ENCODE results near the gene MMS19. TPM values are rescaled to one million over a fixed set of nuclear protein-coding genes. Genes with fewer than 3 reads are reported as not detected.

Gene MMS19
- total RNA-seq, 1 experiment from 2014 or later = 83.3 TPM

DNA sequence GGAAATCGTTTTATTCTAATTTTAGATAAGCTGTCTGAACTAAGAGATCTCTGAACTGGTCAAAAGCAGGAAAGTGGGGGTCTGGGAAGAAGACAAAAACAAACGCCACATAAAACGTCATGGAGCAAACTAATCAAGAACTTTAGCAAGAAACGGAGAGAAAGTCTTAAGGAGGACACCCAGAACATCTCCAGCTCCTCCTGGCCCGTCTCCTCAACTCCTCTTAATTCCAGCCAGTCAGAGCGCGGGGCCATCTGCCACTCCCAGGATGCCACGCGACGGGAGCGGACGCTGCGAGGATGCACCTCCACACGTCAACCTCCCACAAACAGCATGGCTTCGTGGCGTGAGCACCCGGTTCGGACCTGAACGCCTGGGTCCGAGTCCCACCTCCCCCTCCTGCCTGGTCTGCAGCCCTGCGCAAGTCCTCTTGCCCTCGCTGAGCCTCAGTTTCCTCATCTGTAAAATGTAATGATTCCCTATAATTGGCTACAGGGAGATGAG lies 598 bp downstream of the MMS19 start:
- BruUV-seq (replicated peaks) = no TSS peak
- Histone ChIP-seq H3K27ac (ENCODE audit: low read length) (peak overlapping the region; percentile 93), H3K4me1 (ENCODE audit: control insufficient read depth, insufficient read depth, low read length) (peaks cover 46% of the 10 kb centered on the region), H3K9me3 (ENCODE audit: control insufficient read depth, insufficient read depth, low read depth, low read length) (no peaks in the 10 kb centered on the region), H3K4me3 (ENCODE audit: low read depth in 2 of 2, low read length in 2 of 2) (peak overlapping the region; percentile 93 to 99), H3K27me3 (ENCODE audit: control insufficient read depth, insufficient read depth, low read length) (no peaks in the 10 kb centered on the region), H3K36me3 (ENCODE audit: control insufficient read depth, insufficient read depth, low read length) (no peaks in the 10 kb centered on the region; the same call in 1 of the 2 replicates)
- intact Hi-C loops (cut with micrococcal nuclease; ENCODE audit: unreplicated experiment) (loop anchor here (5.0 kb wide), 1 partner anchor 45 kb away; no protein-coding TSS in a partner anchor), in situ Hi-C loops (cut with HindIII; ENCODE audit: low pct_unique_long_range_greater_than_20kb, low sequenced_read_pairs) (no loop called here)
- no peak for TF ChIP-seq TCF7L2 (IDR thresholded peaks at IDR 0.05; ENCODE audit: low read depth, low read length)
- TF ChIP-seq, protein P1, sequence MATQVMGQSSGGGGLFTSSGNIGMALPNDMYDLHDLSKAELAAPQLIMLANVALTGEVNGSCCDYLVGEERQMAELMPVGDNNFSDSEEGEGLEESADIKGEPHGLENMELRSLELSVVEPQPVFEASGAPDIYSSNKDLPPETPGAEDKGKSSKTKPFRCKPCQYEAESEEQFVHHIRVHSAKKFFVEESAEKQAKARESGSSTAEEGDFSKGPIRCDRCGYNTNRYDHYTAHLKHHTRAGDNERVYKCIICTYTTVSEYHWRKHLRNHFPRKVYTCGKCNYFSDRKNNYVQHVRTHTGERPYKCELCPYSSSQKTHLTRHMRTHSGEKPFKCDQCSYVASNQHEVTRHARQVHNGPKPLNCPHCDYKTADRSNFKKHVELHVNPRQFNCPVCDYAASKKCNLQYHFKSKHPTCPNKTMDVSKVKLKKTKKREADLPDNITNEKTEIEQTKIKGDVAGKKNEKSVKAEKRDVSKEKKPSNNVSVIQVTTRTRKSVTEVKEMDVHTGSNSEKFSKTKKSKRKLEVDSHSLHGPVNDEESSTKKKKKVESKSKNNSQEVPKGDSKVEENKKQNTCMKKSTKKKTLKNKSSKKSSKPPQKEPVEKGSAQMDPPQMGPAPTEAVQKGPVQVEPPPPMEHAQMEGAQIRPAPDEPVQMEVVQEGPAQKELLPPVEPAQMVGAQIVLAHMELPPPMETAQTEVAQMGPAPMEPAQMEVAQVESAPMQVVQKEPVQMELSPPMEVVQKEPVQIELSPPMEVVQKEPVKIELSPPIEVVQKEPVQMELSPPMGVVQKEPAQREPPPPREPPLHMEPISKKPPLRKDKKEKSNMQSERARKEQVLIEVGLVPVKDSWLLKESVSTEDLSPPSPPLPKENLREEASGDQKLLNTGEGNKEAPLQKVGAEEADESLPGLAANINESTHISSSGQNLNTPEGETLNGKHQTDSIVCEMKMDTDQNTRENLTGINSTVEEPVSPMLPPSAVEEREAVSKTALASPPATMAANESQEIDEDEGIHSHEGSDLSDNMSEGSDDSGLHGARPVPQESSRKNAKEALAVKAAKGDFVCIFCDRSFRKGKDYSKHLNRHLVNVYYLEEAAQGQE (IDR thresholded peaks at IDR 0.05; ENCODE audit: insufficient read depth in 1 of 2, low read depth in 2 of 2, low read length in 1 of 2) = no peak
- TF ChIP-seq SIN3A (IDR thresholded peaks at IDR 0.05; ENCODE audit: borderline replicate concordance, insufficient read depth, low read depth, low read length) = peak; percentile 77; the same call in 1 of the 2 replicates
- peak; percentile 79 for TF ChIP-seq POLR2AphosphoS5 (IDR thresholded peaks at IDR 0.05; ENCODE audit: low read depth, low read length)
- TF ChIP-seq, protein P2, sequence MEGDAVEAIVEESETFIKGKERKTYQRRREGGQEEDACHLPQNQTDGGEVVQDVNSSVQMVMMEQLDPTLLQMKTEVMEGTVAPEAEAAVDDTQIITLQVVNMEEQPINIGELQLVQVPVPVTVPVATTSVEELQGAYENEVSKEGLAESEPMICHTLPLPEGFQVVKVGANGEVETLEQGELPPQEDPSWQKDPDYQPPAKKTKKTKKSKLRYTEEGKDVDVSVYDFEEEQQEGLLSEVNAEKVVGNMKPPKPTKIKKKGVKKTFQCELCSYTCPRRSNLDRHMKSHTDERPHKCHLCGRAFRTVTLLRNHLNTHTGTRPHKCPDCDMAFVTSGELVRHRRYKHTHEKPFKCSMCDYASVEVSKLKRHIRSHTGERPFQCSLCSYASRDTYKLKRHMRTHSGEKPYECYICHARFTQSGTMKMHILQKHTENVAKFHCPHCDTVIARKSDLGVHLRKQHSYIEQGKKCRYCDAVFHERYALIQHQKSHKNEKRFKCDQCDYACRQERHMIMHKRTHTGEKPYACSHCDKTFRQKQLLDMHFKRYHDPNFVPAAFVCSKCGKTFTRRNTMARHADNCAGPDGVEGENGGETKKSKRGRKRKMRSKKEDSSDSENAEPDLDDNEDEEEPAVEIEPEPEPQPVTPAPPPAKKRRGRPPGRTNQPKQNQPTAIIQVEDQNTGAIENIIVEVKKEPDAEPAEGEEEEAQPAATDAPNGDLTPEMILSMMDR (IDR thresholded peaks at IDR 0.05) = no peak
- CTCF ChIA-PET = interaction anchor here (0.6 to 0.8 kb wide), 2 partner anchors 55 to 85 kb away, joined by 4 to 6 read pairs; no protein-coding TSS in a partner anchor
- ATAC-seq (peak; percentile 68), DNase-seq (ENCODE audit: low read depth, low spot score) (no peak)
- POLR2A ChIA-PET = no interaction called here

DNA sequence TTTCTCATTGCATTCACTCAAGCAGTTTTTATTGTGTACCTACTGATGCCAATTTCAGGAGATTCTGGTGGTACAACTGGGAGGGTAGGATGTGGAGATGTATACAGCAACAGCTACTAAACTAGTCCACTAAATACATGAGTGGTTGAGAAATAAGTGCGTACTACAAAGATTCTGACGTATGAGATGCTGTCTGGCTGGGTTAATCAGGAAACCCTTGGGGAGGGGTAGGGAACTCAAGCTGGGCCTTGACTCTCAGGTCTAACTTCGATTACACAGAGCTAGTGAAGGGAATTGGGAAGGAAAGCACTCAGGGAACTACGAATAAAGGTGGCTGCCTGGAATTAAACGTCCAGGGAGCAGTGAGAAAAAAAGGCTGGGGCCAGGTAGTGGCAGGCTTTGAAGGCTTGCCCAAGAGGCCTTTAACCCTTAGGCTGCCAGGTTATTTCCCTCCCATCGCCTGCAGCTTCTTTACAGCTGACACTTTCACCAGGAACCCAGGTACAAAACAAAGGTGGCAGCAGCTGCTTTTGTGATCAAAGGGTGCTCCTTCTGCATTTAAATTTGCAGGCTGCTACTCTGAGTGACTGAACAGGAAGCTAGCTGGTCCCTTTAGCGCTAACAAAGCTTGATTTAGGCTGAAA lies 3.2 kb downstream of the MMS19 start:
- POLR2A ChIA-PET = interaction anchor here (0.5 to 0.6 kb wide), 2 partner anchors 38 to 59 kb away, joined by 3 to 5 read pairs; no protein-coding TSS in a partner anchor
- no peak for ATAC-seq
- TF ChIP-seq, protein P1 (IDR thresholded peaks at IDR 0.05; ENCODE audit: insufficient read depth in 1 of 2, low read depth in 2 of 2, low read length in 1 of 2) = no peak

More for the DNA sequence above, 3.2 kb downstream of the MMS19 start:
- Histone ChIP-seq H3K4me3 (ENCODE audit: low read depth in 2 of 2, low read length in 2 of 2) (no peak overlapping the region), H3K27ac (ENCODE audit: low read length) (peak overlapping the region; percentile 50; the same call in 1 of the 2 replicates), H3K27me3 (ENCODE audit: control insufficient read depth, insufficient read depth, low read length) (no peaks in the 10 kb centered on the region), H3K4me1 (ENCODE audit: control insufficient read depth, insufficient read depth, low read length) (peaks cover 36% of the 10 kb centered on the region), H3K9me3 (ENCODE audit: control insufficient read depth, insufficient read depth, low read depth, low read length) (no peaks in the 10 kb centered on the region), H3K36me3 (ENCODE audit: control insufficient read depth, insufficient read depth, low read length) (no peaks in the 10 kb centered on the region; the same call in 1 of the 2 replicates)
- no peak for DNase-seq (ENCODE audit: low read depth, low spot score)
- in situ Hi-C loops (cut with HindIII; ENCODE audit: low pct_unique_long_range_greater_than_20kb, low sequenced_read_pairs) = no loop called here
- CTCF ChIA-PET = no interaction called here
- no TSS peak for BruUV-seq (replicated peaks)
- intact Hi-C loops (cut with micrococcal nuclease; ENCODE audit: unreplicated experiment) = loop anchor here (5.0 kb wide), 1 partner anchor 47 kb away; no protein-coding TSS in a partner anchor

Data from Panc1 (cell line).